Measurements from ENCODE around the gene ANKRD27. TPM values are rescaled to one million over a fixed set of nuclear protein-coding genes. Genes with fewer than 3 reads are reported as not detected.
"Not testable (repeated sequence)": the region's sequence is repeated elsewhere in the genome, so short reads cannot be mapped to it uniquely, and the experiment has no call there.

The ANKRD27 gene
- total RNA-seq, 1 experiment from 2014 or later: 35.4 TPM

- DNase-seq (ENCODE audit: low read depth): no peak
Measured at GRCh38 chr19:32652894-32653598, 21.9 kb downstream of the ANKRD27 start.

- DNase-seq (ENCODE audit: low read depth): not testable (repeated sequence)
Measured at GRCh38 chr19:32652331-32652730, 22.6 kb downstream of the ANKRD27 start.

GRCh38 chr19:32651729-32652140, 23.2 kb downstream of the ANKRD27 start:
- DNase-seq (ENCODE audit: low read depth): no peak

GRCh38 chr19:32650671-32651070, 24.3 kb downstream of the ANKRD27 start:
- no peak for DNase-seq (ENCODE audit: low read depth)

GRCh38 chr19:32649751-32650150, 25.2 kb downstream of the ANKRD27 start:
- no peak for DNase-seq (ENCODE audit: low read depth)

GRCh38 chr19:32647361-32647760, 27.6 kb downstream of the ANKRD27 start:
- no peak for DNase-seq (ENCODE audit: low read depth)

GRCh38 chr19:32646556-32646955, 28.4 kb downstream of the ANKRD27 start:
- no peak for DNase-seq (ENCODE audit: low read depth)

GRCh38 chr19:32642771-32643170, 32.2 kb downstream of the ANKRD27 start:
- DNase-seq (ENCODE audit: low read depth): no peak

- no peak for DNase-seq (ENCODE audit: low read depth)
Measured at GRCh38 chr19:32638625-32639024, 36.4 kb downstream of the ANKRD27 start.

- no peak for DNase-seq (ENCODE audit: low read depth)
Measured at GRCh38 chr19:32637480-32637879, 37.5 kb downstream of the ANKRD27 start.

- no peak for DNase-seq (ENCODE audit: low read depth)
Measured at GRCh38 chr19:32631381-32631780, 43.6 kb downstream of the ANKRD27 start.

- no peak for DNase-seq (ENCODE audit: low read depth)
Measured at GRCh38 chr19:32630338-32630737, 44.6 kb downstream of the ANKRD27 start.

GRCh38 chr19:32627714-32628270, 47.2 kb downstream of the ANKRD27 start:
- no peak for DNase-seq (ENCODE audit: low read depth)

- DNase-seq (ENCODE audit: low read depth): no peak
Measured at GRCh38 chr19:32626969-32627368, 48.0 kb downstream of the ANKRD27 start.

- no peak for DNase-seq (ENCODE audit: low read depth)
Measured at GRCh38 chr19:32624410-32624809, 50.6 kb downstream of the ANKRD27 start.

GRCh38 chr19:32622002-32622401, 53.0 kb downstream of the ANKRD27 start:
- DNase-seq (ENCODE audit: low read depth): no peak

GRCh38 chr19:32619051-32619685, 55.8 kb downstream of the ANKRD27 start:
- no peak for DNase-seq (ENCODE audit: low read depth)

GRCh38 chr19:32615569-32615968, 59.4 kb downstream of the ANKRD27 start:
- DNase-seq (ENCODE audit: low read depth): no peak

- no peak for DNase-seq (ENCODE audit: low read depth)
Measured at GRCh38 chr19:32614916-32615315, 60.1 kb downstream of the ANKRD27 start.

- DNase-seq (ENCODE audit: low read depth): no peak
Measured at GRCh38 chr19:32613008-32613407, 62.0 kb downstream of the ANKRD27 start.

- DNase-seq (ENCODE audit: low read depth): no peak
Measured at GRCh38 chr19:32611161-32611560, 63.8 kb downstream of the ANKRD27 start.

GRCh38 chr19:32607479-32607878, 67.5 kb downstream of the ANKRD27 start:
- no peak for DNase-seq (ENCODE audit: low read depth)

GRCh38 chr19:32606289-32606688, 68.7 kb downstream of the ANKRD27 start:
- no peak for DNase-seq (ENCODE audit: low read depth)

All from RPMI7951 (cell line).